GM23338 (cell line): Measurements from ENCODE around the gene SLC35E2B. TPM values are rescaled to one million over a fixed set of nuclear protein-coding genes. Genes with fewer than 3 reads are reported as not detected.
A peak's percentile ranks its signal among the peaks of the same experiment; 100 is the strongest.

Source experiments
- ATAC-seq: fragments of 200-7000 bp; cut with Tn5 transposase; 3 replicates; pipeline ENCODE4 v1.9.1; 2020
- DNase-seq: peaks from one replicate; pipeline ENCODE4 v3.0.0-alpha.2; 2015; ENCODE audit warnings: low spot score
- H2AFZ ChIP-seq: fragments of 200-600 bp; sonication (generic); 2 replicates; pipeline ENCODE4 v1.8.0; 2016; ENCODE audit warnings: antibody characterized with exemption, mild to moderate bottlenecking, moderate library complexity
- H3F3A ChIP-seq: fragments of 200-600 bp; sonication (generic); replicated peaks from 2 replicates; pipeline ENCODE4 v1.8.0; 2017; ENCODE audit warnings: antibody characterized with exemption, mixed run types, low read depth
- H3K27ac ChIP-seq: fragments of 200-600 bp; sonication (generic); 2 replicates; pipeline ENCODE4 v1.6.1; 2016; ENCODE audit warnings: low read depth
- H3K27me3 ChIP-seq: fragments of 200-600 bp; sonication (generic); 2 replicates; pipeline ENCODE4 v1.8.0; 2016; ENCODE audit warnings: mild to moderate bottlenecking, mixed run types, moderate library complexity; ENCODE audit not compliant: insufficient read depth
- H3K36me3 ChIP-seq: fragments of 200-600 bp; sonication (generic); 2 replicates; pipeline ENCODE4 v1.8.0; 2016; ENCODE audit warnings: mild to moderate bottlenecking; ENCODE audit not compliant: insufficient read depth
- H3K4me1 ChIP-seq: fragments of 200-600 bp; sonication (generic); 2 replicates; pipeline ENCODE4 v1.8.0; 2016; ENCODE audit warnings: mild to moderate bottlenecking, moderate library complexity; ENCODE audit not compliant: insufficient read depth
- H3K4me2 ChIP-seq: fragments of 200-600 bp; sonication (generic); 2 replicates; pipeline ENCODE4 v1.7.1; 2017; ENCODE audit warnings: mixed run types
- H3K4me3 ChIP-seq: fragments of 200-600 bp; sonication (generic); 2 replicates; pipeline ENCODE4 v1.6.1; 2016; ENCODE audit warnings: mixed run types
- H3K79me2 ChIP-seq: fragments of 200-600 bp; sonication (generic); replicated peaks from 2 replicates; pipeline ENCODE4 v1.8.0; 2017; ENCODE audit warnings: mild to moderate bottlenecking; ENCODE audit not compliant: insufficient read depth
- H3K9me2 ChIP-seq: fragments of 200-600 bp; sonication (generic); 2 replicates; pipeline ENCODE4 v1.8.0; 2017; ENCODE audit not compliant: insufficient read depth
- H4K20me1 ChIP-seq: fragments of 200-600 bp; sonication (generic); replicated peaks from 2 replicates; pipeline ENCODE4 v1.8.0; 2017; ENCODE audit warnings: mild to moderate bottlenecking; ENCODE audit not compliant: insufficient read depth
- H3K27ac Mint-ChIP-seq: 2 replicates; pipeline ENCODE4 v1.8.0; 2020; ENCODE audit warnings: inconsistent platforms, mild to moderate bottlenecking, moderate library complexity, mixed read lengths
- H3K27me3 Mint-ChIP-seq: 3 replicates; pipeline ENCODE4 v1.8.0; 2022; ENCODE audit warnings: low read depth, mild to moderate bottlenecking, moderate library complexity, mixed read lengths, inconsistent platforms; ENCODE audit not compliant: insufficient read depth, poor library complexity
- H3K36me3 Mint-ChIP-seq: 3 replicates; pipeline ENCODE4 v1.8.0; 2021; ENCODE audit warnings: low read depth, mild to moderate bottlenecking, inconsistent platforms, moderate library complexity, mixed read lengths
- H3K4me1 Mint-ChIP-seq: 3 replicates; pipeline ENCODE4 v1.8.0; 2020; ENCODE audit warnings: mild to moderate bottlenecking, inconsistent platforms, mixed read lengths
- H3K4me3 Mint-ChIP-seq: 3 replicates; pipeline ENCODE4 v1.8.0; 2021; ENCODE audit warnings: moderate library complexity, mild to moderate bottlenecking, inconsistent platforms, mixed read lengths
- H3K9me3 Mint-ChIP-seq: 3 replicates; pipeline ENCODE4 v1.8.0; 2020; ENCODE audit warnings: moderate library complexity, mild to moderate bottlenecking, inconsistent platforms, mixed read lengths
- CREB1 ChIP-seq: fragments of 250-450 bp; sonication (Bioruptor Pico); IDR thresholded peaks from 2 replicates; pipeline ENCODE4 v1.5.0; 2020; ENCODE audit warnings: low read depth, mild to moderate bottlenecking, moderate library complexity
- EZH2 ChIP-seq: fragments of 200-600 bp; sonication (generic); IDR thresholded peaks from one replicate; pipeline ENCODE4 v1.8.0; 2017; ENCODE audit warnings: antibody characterized with exemption, mild to moderate bottlenecking, low read depth; ENCODE audit not compliant: unreplicated experiment
- EZH2phosphoT487 ChIP-seq: fragments of 200-600 bp; sonication (generic); IDR thresholded peaks from one replicate; pipeline ENCODE4 v1.8.1; 2018; ENCODE audit warnings: antibody characterized with exemption; ENCODE audit not compliant: unreplicated experiment
- JUNB ChIP-seq: IDR thresholded peaks from one replicate; pipeline ENCODE4 v1.6.1; 2016; ENCODE audit warnings: antibody characterized with exemption; ENCODE audit not compliant: unreplicated experiment
- NANOG ChIP-seq: IDR thresholded peaks from 2 replicates; pipeline ENCODE4 v1.6.1; 2016; ENCODE audit warnings: antibody characterized with exemption, borderline replicate concordance
- POLR2AphosphoS5 ChIP-seq: IDR thresholded peaks from 2 replicates; pipeline ENCODE4 v1.6.1; 2016; ENCODE audit warnings: antibody characterized with exemption, low read depth
- STAT1 ChIP-seq: IDR thresholded peaks from one replicate; pipeline ENCODE4 v1.6.1; 2016; ENCODE audit warnings: antibody characterized with exemption; ENCODE audit not compliant: unreplicated experiment
- ZNF331 ChIP-seq: fragments of 250-450 bp; sonication (Bioruptor Pico); IDR thresholded peaks from 2 replicates; pipeline ENCODE4 v1.5.0; 2020; ENCODE audit warnings: low read depth, mild to moderate bottlenecking, moderate library complexity
- polyA plus RNA-seq: library from polyadenylated mRNA; unstranded; fragments of >200 nt; fragmentation: Nextera tagmentation; extraction: Ambion mirVana; gene quantifications from 2 replicates; pipeline ENCODE4 v1.2.1, GENCODE V29; 2016
- total RNA-seq: library from RNA; depleted of rRNA; stranded (reverse); fragments of >200 nt; shearing (Covaris generic); gene quantifications from 2 replicates; pipeline ENCODE4 v1.2.3, GENCODE V29; 2014
- TF ChIP-seq, protein P1 (sequence below): fragments of 250-450 bp; sonication (Bioruptor Pico); IDR thresholded peaks from 2 replicates; pipeline ENCODE4 v1.5.0; 2020; ENCODE audit warnings: mild to moderate bottlenecking, moderate library complexity
- TF ChIP-seq, protein P2 (sequence below): IDR thresholded peaks from one replicate; pipeline ENCODE4 v1.6.1; 2018; ENCODE audit warnings: antibody characterized with exemption; ENCODE audit not compliant: unreplicated experiment
- TF ChIP-seq, protein P3 (sequence below): IDR thresholded peaks from 2 replicates; pipeline ENCODE4 v1.6.1; 2016; ENCODE audit warnings: antibody characterized with exemption
- TF ChIP-seq, protein P4 (sequence below), 2 experiments: fragments of 200-600 bp in 1 of 2; sonication (generic) in 1 of 2; conservative IDR thresholded peaks; 2 replicates each; pipeline versions ENCODE4 v1.5.1 to v1.6.1; 2016 to 2017; ENCODE audit warnings: antibody characterized with exemption in 2 of 2, low read depth in 2 of 2, mild to moderate bottlenecking in 2 of 2, moderate library complexity in 1 of 2

SLC35E2B gene
- total and polyA plus RNA-seq, 2 experiments from 2014 or later, result 16.8 to 63.0 TPM

DNA sequence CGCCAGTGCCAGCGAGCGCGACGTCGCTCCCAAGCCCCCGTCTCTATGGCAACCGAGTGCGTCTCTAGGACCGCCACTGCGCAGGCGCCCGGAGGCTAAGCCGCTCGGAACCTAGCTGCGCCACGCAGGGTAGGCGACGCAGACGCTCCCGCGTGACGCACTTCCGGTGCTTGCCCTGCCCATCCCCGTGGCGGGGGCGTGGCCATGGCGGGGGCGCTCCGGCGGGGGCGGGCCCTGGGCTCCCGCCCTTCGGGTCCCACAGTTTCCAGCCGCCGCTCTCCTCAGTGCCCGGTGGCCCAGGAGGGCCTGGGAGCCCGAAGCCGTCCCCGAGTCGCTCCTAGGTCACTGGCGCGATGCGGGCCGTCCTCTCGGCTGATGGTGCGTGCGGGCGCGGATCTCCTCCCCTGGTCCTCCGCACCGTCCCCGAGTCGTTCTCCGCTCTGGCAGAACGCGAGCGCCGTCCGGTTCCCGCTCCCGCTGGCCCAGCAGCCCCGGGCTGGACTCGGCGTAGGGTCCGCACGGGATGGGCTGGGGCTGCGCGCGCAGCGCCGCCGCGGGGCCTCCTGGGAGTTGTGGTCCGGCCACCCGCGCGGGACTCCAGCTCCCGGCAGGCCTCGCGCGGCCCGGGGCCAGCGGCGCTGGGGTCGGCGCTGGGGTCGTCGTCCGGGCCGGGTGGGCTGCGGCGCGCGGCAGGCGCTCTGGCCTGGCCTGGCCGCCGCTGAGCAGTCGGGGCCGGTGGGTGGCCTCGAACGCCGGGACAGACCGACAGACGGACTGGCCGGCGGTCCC is 77.1 kb downstream of the SLC35E2B start, which contains the start of gene MIB2:
MIB2 (plus strand) TSS at position 245 of the 789 bp plus-strand sequence. CDS start 7,953 bp downstream, outside the sequence.
- TF ChIP-seq JUNB (no peak), POLR2AphosphoS5 (peak; percentile 90), NANOG (no peak), CREB1 (peak; percentile 98), EZH2 (no peak), EZH2phosphoT487 (no peak), ZNF331 (CRISPR knock-in tag) (no peak), STAT1 (no peak)
- TF ChIP-seq, protein P1, sequence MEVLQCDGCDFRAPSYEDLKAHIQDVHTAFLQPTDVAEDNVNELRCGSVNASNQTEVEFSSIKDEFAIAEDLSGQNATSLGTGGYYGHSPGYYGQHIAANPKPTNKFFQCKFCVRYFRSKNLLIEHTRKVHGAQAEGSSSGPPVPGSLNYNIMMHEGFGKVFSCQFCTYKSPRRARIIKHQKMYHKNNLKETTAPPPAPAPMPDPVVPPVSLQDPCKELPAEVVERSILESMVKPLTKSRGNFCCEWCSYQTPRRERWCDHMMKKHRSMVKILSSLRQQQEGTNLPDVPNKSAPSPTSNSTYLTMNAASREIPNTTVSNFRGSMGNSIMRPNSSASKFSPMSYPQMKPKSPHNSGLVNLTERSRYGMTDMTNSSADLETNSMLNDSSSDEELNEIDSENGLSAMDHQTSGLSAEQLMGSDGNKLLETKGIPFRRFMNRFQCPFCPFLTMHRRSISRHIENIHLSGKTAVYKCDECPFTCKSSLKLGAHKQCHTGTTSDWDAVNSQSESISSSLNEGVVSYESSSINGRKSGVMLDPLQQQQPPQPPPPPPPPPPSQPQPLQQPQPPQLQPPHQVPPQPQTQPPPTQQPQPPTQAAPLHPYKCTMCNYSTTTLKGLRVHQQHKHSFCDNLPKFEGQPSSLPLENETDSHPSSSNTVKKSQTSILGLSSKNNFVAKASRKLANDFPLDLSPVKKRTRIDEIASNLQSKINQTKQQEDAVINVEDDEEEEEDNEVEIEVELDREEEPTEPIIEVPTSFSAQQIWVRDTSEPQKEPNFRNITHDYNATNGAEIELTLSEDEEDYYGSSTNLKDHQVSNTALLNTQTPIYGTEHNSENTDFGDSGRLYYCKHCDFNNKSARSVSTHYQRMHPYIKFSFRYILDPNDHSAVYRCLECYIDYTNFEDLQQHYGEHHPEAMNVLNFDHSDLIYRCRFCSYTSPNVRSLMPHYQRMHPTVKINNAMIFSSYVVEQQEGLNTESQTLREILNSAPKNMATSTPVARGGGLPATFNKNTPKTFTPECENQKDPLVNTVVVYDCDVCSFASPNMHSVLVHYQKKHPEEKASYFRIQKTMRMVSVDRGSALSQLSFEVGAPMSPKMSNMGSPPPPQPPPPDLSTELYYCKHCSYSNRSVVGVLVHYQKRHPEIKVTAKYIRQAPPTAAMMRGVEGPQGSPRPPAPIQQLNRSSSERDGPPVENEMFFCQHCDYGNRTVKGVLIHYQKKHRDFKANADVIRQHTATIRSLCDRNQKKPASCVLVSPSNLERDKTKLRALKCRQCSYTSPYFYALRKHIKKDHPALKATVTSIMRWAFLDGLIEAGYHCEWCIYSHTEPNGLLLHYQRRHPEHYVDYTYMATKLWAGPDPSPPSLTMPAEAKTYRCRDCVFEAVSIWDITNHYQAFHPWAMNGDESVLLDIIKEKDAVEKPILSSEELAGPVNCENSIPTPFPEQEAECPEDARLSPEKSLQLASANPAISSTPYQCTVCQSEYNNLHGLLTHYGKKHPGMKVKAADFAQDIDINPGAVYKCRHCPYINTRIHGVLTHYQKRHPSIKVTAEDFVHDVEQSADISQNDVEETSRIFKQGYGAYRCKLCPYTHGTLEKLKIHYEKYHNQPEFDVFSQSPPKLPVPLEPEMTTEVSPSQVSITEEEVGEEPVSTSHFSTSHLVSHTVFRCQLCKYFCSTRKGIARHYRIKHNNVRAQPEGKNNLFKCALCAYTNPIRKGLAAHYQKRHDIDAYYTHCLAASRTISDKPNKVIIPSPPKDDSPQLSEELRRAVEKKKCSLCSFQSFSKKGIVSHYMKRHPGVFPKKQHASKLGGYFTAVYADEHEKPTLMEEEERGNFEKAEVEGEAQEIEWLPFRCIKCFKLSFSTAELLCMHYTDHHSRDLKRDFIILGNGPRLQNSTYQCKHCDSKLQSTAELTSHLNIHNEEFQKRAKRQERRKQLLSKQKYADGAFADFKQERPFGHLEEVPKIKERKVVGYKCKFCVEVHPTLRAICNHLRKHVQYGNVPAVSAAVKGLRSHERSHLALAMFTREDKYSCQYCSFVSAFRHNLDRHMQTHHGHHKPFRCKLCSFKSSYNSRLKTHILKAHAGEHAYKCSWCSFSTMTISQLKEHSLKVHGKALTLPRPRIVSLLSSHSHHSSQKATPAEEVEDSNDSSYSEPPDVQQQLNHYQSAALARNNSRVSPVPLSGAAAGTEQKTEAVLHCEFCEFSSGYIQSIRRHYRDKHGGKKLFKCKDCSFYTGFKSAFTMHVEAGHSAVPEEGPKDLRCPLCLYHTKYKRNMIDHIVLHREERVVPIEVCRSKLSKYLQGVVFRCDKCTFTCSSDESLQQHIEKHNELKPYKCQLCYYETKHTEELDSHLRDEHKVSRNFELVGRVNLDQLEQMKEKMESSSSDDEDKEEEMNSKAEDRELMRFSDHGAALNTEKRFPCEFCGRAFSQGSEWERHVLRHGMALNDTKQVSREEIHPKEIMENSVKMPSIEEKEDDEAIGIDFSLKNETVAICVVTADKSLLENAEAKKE, result no peak
- TF ChIP-seq, protein P2, sequence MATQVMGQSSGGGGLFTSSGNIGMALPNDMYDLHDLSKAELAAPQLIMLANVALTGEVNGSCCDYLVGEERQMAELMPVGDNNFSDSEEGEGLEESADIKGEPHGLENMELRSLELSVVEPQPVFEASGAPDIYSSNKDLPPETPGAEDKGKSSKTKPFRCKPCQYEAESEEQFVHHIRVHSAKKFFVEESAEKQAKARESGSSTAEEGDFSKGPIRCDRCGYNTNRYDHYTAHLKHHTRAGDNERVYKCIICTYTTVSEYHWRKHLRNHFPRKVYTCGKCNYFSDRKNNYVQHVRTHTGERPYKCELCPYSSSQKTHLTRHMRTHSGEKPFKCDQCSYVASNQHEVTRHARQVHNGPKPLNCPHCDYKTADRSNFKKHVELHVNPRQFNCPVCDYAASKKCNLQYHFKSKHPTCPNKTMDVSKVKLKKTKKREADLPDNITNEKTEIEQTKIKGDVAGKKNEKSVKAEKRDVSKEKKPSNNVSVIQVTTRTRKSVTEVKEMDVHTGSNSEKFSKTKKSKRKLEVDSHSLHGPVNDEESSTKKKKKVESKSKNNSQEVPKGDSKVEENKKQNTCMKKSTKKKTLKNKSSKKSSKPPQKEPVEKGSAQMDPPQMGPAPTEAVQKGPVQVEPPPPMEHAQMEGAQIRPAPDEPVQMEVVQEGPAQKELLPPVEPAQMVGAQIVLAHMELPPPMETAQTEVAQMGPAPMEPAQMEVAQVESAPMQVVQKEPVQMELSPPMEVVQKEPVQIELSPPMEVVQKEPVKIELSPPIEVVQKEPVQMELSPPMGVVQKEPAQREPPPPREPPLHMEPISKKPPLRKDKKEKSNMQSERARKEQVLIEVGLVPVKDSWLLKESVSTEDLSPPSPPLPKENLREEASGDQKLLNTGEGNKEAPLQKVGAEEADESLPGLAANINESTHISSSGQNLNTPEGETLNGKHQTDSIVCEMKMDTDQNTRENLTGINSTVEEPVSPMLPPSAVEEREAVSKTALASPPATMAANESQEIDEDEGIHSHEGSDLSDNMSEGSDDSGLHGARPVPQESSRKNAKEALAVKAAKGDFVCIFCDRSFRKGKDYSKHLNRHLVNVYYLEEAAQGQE, result no peak
- TF ChIP-seq, protein P3, sequence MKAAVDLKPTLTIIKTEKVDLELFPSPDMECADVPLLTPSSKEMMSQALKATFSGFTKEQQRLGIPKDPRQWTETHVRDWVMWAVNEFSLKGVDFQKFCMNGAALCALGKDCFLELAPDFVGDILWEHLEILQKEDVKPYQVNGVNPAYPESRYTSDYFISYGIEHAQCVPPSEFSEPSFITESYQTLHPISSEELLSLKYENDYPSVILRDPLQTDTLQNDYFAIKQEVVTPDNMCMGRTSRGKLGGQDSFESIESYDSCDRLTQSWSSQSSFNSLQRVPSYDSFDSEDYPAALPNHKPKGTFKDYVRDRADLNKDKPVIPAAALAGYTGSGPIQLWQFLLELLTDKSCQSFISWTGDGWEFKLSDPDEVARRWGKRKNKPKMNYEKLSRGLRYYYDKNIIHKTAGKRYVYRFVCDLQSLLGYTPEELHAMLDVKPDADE, result peak; percentile 67
- TF ChIP-seq, protein P4, sequence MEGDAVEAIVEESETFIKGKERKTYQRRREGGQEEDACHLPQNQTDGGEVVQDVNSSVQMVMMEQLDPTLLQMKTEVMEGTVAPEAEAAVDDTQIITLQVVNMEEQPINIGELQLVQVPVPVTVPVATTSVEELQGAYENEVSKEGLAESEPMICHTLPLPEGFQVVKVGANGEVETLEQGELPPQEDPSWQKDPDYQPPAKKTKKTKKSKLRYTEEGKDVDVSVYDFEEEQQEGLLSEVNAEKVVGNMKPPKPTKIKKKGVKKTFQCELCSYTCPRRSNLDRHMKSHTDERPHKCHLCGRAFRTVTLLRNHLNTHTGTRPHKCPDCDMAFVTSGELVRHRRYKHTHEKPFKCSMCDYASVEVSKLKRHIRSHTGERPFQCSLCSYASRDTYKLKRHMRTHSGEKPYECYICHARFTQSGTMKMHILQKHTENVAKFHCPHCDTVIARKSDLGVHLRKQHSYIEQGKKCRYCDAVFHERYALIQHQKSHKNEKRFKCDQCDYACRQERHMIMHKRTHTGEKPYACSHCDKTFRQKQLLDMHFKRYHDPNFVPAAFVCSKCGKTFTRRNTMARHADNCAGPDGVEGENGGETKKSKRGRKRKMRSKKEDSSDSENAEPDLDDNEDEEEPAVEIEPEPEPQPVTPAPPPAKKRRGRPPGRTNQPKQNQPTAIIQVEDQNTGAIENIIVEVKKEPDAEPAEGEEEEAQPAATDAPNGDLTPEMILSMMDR (conservative IDR thresholded peaks at IDR 0.05; ENCODE audit: low read depth in 2 of 2), result no peak
- ATAC-seq (peak; percentile 82), DNase-seq (peak; percentile 99)
- peak within 1 kb of the TSS; percentile 95 for H3K4me3 Mint-ChIP-seq
- Histone ChIP-seq H3K27ac (peak within 1 kb of the TSS; percentile 98), H3K4me2 (peak within 1 kb of the TSS; percentile 90), H4K20me1 (peaks cover 11% of the 10 kb centered on the region), H3K4me1 (peaks cover 6% of the 10 kb centered on the region; the same call in 1 of the 2 replicates), H3F3A (peaks cover 7% of the 10 kb centered on the region; the same call in 1 of the 2 replicates), H3K4me3 (peak within 1 kb of the TSS; percentile 96), H2AFZ (0 out of 2 replicates have a peak within 1 kb of the TSS, but pooled peaks have one; percentile 77), H3K79me2 (peaks cover 16% of the 10 kb centered on the region; the same call in 1 of the 2 replicates), H3K9me2 (no peaks in the 10 kb centered on the region), H3K27me3 (no peaks in the 10 kb centered on the region), H3K36me3 (no peaks in the 10 kb centered on the region)
- H3K27me3 Mint-ChIP-seq, result peaks cover 18% of the 10 kb centered on the region
- H3K4me1 Mint-ChIP-seq, result peaks cover 16% of the 10 kb centered on the region
- H3K9me3 Mint-ChIP-seq, result no peaks in the 10 kb centered on the region
- H3K27ac Mint-ChIP-seq, result peak within 1 kb of the TSS; percentile 91
- peaks cover 2% of the 10 kb centered on the region; the same call in 2 of the 3 replicates for H3K36me3 Mint-ChIP-seq
